Hepatic stellate cell (primary cell): Measurements from ENCODE around the gene CORIN.

Source experiments
- DNase-seq: peaks from one replicate; pipeline ENCODE4 v3.0.0; 2011; ENCODE audit warnings: low spot score

CORIN gene

GRCh38 chr4:47690611-47691010 lies 147.3 kb downstream of the CORIN start:
- no peak for DNase-seq

GRCh38 chr4:47686294-47686872 lies 151.5 kb downstream of the CORIN start:
- DNase-seq, result peak; percentile 21

DNA sequence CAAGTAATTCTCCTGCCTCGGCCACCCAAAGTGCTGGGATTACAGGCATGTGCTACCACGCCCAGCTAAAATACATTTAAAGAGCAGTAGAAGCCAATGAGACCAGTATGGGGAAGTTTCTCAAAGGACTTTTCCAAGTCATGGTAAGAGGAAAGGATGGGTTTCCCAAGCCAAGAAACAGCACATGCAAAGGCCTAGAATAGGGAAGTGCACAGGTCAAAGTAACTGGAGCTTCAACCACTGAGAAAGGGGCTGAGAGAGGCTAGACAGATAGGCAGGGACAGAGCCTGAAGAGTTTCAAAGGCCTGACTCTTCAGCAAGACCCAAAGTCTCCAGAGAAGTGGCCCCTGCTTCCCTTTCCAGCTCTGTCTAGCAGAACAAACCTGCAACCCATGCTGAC lies 162.1 kb downstream of the CORIN start:
- DNase-seq, result no peak

DNA sequence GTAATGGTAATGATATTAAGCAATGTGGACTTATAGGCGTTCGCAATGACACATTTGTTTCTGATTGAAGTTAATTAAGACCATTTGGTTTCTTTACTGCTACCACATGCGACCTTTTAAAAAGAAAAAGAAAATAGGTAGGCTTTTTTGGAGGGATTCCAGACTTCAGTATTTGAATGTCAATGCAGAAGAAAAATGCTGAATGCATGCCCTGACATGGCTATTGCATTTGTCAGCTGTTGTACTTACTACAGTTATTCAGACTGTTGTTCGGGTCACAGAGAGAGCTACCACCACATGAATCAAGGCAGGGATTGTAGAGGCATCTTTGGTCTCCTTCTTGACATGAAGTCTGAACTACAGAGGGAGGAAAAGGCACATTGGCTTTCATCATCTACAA lies 163.7 kb downstream of the CORIN start:
- DNase-seq, result no peak

- no peak for DNase-seq
These were observed 165.2 kb downstream of the CORIN start for GRCh38 chr4:47672696-47673095.

GRCh38 chr4:47669946-47670345 lies 167.9 kb downstream of the CORIN start:
- DNase-seq, result peak; percentile 20

DNA sequence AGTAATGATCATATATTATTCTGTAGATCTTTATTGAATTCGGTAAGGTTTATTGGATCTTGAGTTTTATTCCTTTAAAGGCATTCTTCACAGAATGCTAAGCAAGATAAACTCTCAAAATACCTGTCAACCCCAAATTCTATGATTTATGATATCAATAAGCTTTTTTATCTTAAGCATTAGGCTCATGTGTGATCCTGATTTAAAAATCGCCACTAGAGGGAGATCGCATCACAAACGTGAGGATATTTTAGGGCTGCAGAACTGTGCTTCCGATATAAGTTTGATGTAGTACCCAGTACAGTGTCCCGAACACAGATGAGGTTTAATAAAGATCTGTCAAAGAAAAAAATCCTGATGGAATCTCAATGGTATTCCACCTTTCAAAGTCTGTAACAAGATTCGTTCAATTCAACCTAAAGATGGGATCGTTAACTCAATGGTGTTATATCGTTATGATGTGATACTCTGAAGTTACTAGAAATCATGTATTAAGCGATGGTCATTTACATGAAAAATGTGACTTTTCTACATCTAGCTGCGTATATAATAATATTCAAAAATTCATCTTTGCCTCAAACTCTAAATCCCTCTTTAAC lies 169.0 kb downstream of the CORIN start:
- peak; percentile 22 for DNase-seq

DNA sequence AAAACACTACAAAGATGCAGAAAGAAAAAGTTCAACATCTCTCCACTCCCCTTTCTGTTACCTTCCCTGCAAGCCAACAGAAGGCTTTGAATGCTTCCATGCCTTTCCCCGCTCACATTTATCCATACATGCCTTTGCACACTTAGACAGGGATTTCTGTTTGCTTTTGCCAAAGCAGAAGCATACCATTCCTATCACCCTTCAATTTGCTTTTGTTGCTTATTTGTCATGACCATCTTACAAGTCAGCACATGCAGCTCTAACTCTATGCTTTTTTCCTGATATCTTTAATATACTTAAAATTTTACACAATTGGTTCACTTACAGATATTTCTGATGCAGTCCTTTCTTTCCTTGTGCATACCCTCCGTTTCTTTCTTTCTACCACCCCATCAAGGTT lies 169.6 kb downstream of the CORIN start:
- DNase-seq, result no peak

- no peak for DNase-seq
These were observed 170.3 kb downstream of the CORIN start for GRCh38 chr4:47667552-47667951.

GRCh38 chr4:47664051-47664826 lies 173.6 kb downstream of the CORIN start:
- no peak for DNase-seq

- DNase-seq, result no peak
These were observed 174.9 kb downstream of the CORIN start for GRCh38 chr4:47662975-47663374.

GRCh38 chr4:47661741-47662140 lies 176.1 kb downstream of the CORIN start:
- DNase-seq, result no peak

- no peak for DNase-seq
These were observed 178.5 kb downstream of the CORIN start for GRCh38 chr4:47659342-47659741.

- no peak for DNase-seq
These were observed 182.7 kb downstream of the CORIN start for GRCh38 chr4:47654972-47655693.

DNA sequence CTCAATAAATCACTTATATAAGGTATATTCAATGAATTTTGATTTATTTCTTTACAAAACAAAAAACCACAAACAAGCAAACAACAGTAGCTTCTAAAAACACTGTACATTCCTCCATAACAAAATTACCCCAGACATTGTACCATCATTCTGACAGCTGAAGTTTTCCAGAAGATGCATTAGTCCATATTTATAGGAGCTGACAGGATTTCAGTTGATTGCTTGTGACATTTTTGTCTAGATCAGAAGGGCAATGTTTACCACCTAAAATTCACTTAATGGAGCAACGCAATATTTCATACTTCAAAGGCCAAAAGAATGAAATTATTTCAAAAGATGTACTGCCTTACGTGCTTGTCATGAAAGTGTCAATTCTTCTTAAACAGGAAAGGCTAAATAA lies 185.8 kb downstream of the CORIN start:
- DNase-seq, result no peak

DNA sequence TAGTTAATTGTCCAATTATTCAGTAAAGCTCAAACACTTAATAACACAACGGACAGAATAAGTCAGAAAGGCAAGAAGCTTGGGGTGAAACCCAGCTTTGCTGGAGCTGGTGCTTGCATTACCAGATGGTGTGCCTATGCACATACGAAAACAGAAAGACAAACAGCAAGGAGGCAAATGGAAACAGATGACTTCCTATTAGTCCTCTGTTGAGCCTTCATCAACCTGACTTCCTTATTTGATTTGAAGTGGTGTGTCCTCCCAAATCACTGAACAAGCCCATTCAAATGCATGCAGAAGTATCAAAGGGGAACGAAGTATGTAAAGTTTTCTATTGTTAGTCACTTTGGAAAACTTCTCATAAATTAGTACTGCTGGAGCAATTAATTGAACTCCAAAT lies 186.6 kb downstream of the CORIN start:
- DNase-seq, result no peak

DNA sequence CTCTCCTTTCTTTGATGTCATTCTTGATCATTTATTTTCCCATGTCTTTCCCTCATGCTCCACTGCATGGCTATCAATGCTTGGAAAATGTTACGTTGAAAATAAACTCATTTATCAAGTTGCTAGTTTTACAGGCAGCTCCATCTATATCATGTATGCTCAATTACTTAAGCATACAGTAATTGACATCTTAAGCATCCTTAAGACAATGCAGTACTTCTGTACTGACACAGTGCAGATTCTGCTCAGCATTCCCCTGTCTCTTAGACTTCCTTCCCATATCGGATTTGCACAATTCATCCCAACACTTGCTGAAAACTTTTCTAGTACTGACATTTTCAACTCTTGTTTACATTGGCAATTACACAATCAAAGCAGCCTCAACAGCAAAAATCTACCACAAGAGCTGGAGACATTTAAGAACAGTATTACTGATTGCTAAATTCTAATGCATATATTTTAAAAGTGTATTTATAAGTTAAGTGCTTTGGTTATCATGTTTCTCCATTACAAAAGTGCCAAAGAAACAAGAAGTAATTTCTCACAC lies 187.2 kb downstream of the CORIN start:
- DNase-seq, result no peak

GRCh38 chr4:47647544-47647943 lies 190.3 kb downstream of the CORIN start:
- no peak for DNase-seq

GRCh38 chr4:47647029-47647428 lies 190.8 kb downstream of the CORIN start:
- no peak for DNase-seq

DNA sequence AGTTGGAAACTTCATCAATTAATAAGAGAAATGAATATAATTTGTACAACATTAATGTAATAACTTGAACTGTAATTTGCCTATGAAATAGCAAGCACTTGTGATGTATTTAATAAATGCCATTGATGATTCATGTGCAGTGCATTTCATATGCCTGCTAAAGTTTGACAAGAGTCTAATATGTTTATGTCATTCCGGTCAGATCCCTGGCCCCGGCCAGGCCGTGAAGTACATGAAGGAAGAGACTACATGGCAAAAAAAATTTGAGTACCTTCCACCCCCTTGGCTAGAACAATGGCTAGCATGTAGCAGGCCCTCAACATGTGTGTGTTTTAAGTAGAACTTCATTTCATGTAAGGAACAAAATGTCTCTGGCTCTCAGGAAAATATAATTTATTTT lies 191.5 kb downstream of the CORIN start:
- DNase-seq, result no peak

- no peak for DNase-seq
These were observed 194.0 kb downstream of the CORIN start for GRCh38 chr4:47643845-47644244.

- no peak for DNase-seq
These were observed 194.7 kb downstream of the CORIN start for GRCh38 chr4:47642985-47643760.
